Spleen (tissue), 7 donors: ENCODE data around the gene MYL6B.

ENCODE experiments used
- POLR2A ChIP-seq, 3 donors: fragments of 450-650 bp; IDR thresholded peaks; one replicate each; pipeline ENCODE4 v1.5.1; 2017; ENCODE audit warnings: antibody characterized with exemption in 3 of 3, mild to moderate bottlenecking in 1 of 3
- POLR2AphosphoS5 ChIP-seq, 3 donors: sonication (generic); formaldehyde crosslinking; IDR thresholded peaks; one replicate each; pipeline ENCODE4 v1.5.1; 2017; ENCODE audit warnings: antibody characterized with exemption in 3 of 3
- TF ChIP-seq, protein P1 (sequence below), 11 experiments: fragments of 200-600 bp in 7 of 11; fragments of 450-650 bp in 4 of 11; sonication (generic) in 4 of 11; IDR thresholded peaks in 8 of 11; conservative IDR thresholded peaks in 3 of 11; 1 replicate in 7 of 11; 2 replicates in 4 of 11; pipeline versions ENCODE4 v1.4.0 to v1.8.0; 2016 to 2021; ENCODE audit warnings: antibody characterized with exemption in 11 of 11, inconsistent platforms in 4 of 11, mild to moderate bottlenecking in 1 of 11
- donor health status: DM: no; HTN: no; CAD: no; lungs with moderate emphysema.
- donor health status: DM: no; HTN: no; CAD: no.
- donor health status: DM: no; HTN: no; CAD: no.

DNA sequence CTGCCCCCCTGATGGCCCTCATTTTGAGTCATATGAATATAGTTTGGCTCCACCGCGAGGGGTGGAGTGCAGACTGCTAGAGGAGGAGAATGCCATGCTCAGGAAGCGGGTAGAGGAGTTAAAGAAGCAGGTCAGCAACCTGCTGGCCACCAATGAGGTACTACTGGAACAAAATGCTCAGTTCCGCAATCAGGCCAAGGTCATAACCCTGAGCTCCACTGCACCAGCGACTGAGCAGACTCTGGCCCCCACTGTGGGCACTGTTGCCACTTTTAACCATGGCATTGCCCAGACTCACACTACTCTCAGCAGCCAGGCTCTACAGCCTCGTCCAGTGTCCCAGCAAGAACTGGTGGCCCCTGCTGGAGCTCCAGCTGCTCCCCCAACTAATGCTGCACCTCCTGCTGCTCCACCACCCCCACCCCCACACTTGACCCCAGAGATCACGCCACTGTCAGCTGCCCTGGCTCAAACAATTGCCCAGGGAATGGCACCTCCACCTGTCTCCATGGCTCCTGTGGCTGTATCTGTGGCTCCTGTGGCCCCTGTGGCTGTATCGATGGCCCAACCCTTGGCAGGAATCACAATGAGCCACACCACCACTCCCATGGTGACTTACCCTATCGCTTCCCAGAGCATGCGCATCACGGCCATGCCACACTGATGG, 31.1 kb upstream of the MYL6B start:
- TF ChIP-seq, protein P1, sequence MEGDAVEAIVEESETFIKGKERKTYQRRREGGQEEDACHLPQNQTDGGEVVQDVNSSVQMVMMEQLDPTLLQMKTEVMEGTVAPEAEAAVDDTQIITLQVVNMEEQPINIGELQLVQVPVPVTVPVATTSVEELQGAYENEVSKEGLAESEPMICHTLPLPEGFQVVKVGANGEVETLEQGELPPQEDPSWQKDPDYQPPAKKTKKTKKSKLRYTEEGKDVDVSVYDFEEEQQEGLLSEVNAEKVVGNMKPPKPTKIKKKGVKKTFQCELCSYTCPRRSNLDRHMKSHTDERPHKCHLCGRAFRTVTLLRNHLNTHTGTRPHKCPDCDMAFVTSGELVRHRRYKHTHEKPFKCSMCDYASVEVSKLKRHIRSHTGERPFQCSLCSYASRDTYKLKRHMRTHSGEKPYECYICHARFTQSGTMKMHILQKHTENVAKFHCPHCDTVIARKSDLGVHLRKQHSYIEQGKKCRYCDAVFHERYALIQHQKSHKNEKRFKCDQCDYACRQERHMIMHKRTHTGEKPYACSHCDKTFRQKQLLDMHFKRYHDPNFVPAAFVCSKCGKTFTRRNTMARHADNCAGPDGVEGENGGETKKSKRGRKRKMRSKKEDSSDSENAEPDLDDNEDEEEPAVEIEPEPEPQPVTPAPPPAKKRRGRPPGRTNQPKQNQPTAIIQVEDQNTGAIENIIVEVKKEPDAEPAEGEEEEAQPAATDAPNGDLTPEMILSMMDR (IDR thresholded peaks at IDR 0.05 in 8 of 11, conservative IDR thresholded peaks at IDR 0.05 in 3 of 11) = no peak
- TF ChIP-seq POLR2AphosphoS5 (IDR thresholded peaks at IDR 0.05) (no peak), POLR2A (IDR thresholded peaks at IDR 0.05) (no peak)
